ENCODE data around the gene NANOS3. TPM values are rescaled to one million over a fixed set of nuclear protein-coding genes. Genes with fewer than 3 reads are reported as not detected.

The NANOS3 gene
- total and polyA plus RNA-seq, 2 of the 13 experiments (the other 11 are each of a cell fraction or from before 2014, with no cell fraction given): 0.21 TPM; not detected in 1

DNA sequence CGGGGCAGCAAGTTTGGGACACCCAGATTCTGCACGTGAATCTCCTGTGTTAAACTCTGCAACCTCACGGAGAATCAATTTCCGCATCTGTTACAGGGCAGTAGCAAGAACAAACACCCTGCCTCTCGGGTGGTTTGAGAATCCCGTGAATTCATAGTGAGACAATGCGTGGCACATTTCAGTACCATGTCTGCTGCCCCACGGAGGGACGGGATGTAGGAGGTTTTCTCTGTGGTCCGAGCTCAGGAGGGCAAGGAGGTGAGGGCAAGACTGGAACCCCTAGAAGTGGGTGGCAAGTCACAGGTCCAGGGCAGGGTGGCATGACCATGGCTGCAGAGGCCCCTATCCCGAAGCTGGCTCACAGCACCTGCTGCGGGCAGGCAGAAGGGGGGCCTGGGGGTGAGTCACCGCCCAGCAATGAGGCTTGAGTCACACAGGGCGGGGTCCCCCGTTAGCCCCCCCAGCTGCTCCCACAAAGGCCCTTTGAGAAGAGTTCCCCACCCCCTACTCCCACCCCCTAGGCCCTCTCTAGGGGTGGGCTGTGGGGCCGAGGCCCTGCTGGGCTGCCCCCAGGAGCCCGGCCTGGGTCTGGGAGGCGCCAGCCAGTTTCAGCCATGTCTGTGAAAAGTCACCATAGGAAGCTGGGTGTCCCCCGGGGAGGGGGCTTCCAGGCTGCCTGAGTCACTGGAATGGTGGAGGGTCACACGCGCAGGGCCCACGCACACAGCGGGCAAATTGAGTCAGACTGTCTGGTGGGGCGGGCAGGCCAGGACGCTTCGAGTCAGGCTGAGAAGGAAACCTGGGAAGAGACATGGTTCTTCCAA, 25.8 kb upstream of the NANOS3 start (continued):
- TF ChIP-seq HOXA7 (CRISPR knock-in tag; IDR thresholded peaks at IDR 0.05) (no peak), TGIF2 (CRISPR knock-in tag; IDR thresholded peaks at IDR 0.05) (0 out of 2 replicates have a peak, but pooled peaks have one; percentile 43), ZNF224 (CRISPR knock-in tag; IDR thresholded peaks at IDR 0.05) (no peak), ZNF644 (CRISPR knock-in tag; IDR thresholded peaks at IDR 0.05; ENCODE audit: low read depth) (no peak), MEF2D (CRISPR knock-in tag; IDR thresholded peaks at IDR 0.05) (no peak), NR2F6 (IDR thresholded peaks at IDR 0.05) (peak; percentile 9; the same call in 1 of the 2 replicates), NR2F6 (CRISPR knock-in tag; IDR thresholded peaks at IDR 0.05) (0 out of 2 replicates have a peak, but pooled peaks have one; percentile 31), ZNF501 (CRISPR knock-in tag; IDR thresholded peaks at IDR 0.05) (0 out of 2 replicates have a peak, but pooled peaks have one; percentile 42), ONECUT2 (CRISPR knock-in tag; IDR thresholded peaks at IDR 0.05) (no peak), SOX6 (IDR thresholded peaks at IDR 0.05) (no peak), SOX6 (CRISPR knock-in tag; IDR thresholded peaks at IDR 0.05) (peak; percentile 62), ZKSCAN1 (IDR thresholded peaks at IDR 0.05; ENCODE audit: low read length) (no peak), ZFP37 (CRISPR knock-in tag; IDR thresholded peaks at IDR 0.05; ENCODE audit: borderline replicate concordance) (no peak), BCL3 (CRISPR knock-in tag; IDR thresholded peaks at IDR 0.05) (no peak), KLF12 (CRISPR knock-in tag; IDR thresholded peaks at IDR 0.05; ENCODE audit: borderline replicate concordance) (peak; percentile 48; the same call in 1 of the 2 replicates), ZSCAN12 (CRISPR knock-in tag; IDR thresholded peaks at IDR 0.05) (no peak), CREM (IDR thresholded peaks at IDR 0.05) (0 out of 2 replicates have a peak, but pooled peaks have one; percentile 15), CREM (CRISPR knock-in tag; IDR thresholded peaks at IDR 0.05) (no peak), FOXA3 (CRISPR knock-in tag; IDR thresholded peaks at IDR 0.05) (peak; percentile 61), ISL2 (CRISPR knock-in tag; IDR thresholded peaks at IDR 0.05) (no peak; the same call in 1 of the 2 replicates), ZNF468 (CRISPR knock-in tag; IDR thresholded peaks at IDR 0.05) (no peak), ZNF543 (CRISPR knock-in tag; IDR thresholded peaks at IDR 0.05) (peak; percentile 48; the same call in 1 of the 2 replicates), POLR2G (IDR thresholded peaks at IDR 0.05; ENCODE audit: low read depth, low read length) (peak; percentile 75), RBM39 (IDR thresholded peaks at IDR 0.05; ENCODE audit: low read depth, low read length, poor library complexity, severe bottlenecking) (peak; percentile 60)
- TF ChIP-seq, protein P1, sequence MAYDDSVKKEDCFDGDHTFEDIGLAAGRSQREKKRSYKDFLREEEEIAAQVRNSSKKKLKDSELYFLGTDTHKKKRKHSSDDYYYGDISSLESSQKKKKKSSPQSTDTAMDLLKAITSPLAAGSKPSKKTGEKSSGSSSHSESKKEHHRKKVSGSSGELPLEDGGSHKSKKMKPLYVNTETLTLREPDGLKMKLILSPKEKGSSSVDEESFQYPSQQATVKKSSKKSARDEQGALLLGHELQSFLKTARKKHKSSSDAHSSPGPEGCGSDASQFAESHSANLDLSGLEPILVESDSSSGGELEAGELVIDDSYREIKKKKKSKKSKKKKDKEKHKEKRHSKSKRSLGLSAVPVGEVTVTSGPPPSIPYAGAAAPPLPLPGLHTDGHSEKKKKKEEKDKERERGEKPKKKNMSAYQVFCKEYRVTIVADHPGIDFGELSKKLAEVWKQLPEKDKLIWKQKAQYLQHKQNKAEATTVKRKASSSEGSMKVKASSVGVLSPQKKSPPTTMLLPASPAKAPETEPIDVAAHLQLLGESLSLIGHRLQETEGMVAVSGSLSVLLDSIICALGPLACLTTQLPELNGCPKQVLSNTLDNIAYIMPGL (CRISPR knock-in tag; IDR thresholded peaks at IDR 0.05; ENCODE audit: borderline replicate concordance in 1 of 2, low read depth in 1 of 2): 0 out of 4 replicates have a peak, but pooled peaks of 1 of the 2 experiments have one; percentile 4
- TF ChIP-seq, protein P2, sequence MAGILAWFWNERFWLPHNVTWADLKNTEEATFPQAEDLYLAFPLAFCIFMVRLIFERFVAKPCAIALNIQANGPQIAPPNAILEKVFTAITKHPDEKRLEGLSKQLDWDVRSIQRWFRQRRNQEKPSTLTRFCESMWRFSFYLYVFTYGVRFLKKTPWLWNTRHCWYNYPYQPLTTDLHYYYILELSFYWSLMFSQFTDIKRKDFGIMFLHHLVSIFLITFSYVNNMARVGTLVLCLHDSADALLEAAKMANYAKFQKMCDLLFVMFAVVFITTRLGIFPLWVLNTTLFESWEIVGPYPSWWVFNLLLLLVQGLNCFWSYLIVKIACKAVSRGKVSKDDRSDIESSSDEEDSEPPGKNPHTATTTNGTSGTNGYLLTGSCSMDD (CRISPR knock-in tag; IDR thresholded peaks at IDR 0.05): no peak
- TF ChIP-seq, protein P3, sequence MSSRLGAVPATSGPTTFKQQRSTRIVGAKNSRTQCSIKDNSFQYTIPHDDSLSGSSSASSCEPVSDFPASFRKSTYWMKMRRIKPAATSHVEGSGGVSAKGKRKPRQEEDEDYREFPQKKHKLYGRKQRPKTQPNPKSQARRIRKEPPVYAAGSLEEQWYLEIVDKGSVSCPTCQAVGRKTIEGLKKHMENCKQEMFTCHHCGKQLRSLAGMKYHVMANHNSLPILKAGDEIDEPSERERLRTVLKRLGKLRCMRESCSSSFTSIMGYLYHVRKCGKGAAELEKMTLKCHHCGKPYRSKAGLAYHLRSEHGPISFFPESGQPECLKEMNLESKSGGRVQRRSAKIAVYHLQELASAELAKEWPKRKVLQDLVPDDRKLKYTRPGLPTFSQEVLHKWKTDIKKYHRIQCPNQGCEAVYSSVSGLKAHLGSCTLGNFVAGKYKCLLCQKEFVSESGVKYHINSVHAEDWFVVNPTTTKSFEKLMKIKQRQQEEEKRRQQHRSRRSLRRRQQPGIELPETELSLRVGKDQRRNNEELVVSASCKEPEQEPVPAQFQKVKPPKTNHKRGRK (CRISPR knock-in tag; IDR thresholded peaks at IDR 0.05): no peak

Data from HepG2 (cell line).